NT2/D1 (cell line): Measurements from ENCODE around the gene CYP2B6.

Experiments
- SUZ12 ChIP-seq: IDR thresholded peaks from 2 replicates; pipeline ENCODE4 v1.6.1; 2011; ENCODE audit not compliant: insufficient read length, insufficient read depth; ENCODE audit errors: extremely low read depth
- YY1 ChIP-seq: IDR thresholded peaks from 2 replicates; pipeline ENCODE4 v1.6.1; 2011; ENCODE audit not compliant: insufficient read length, insufficient read depth
- ZNF274 ChIP-seq: IDR thresholded peaks from 2 replicates; pipeline ENCODE4 v1.6.1; 2011; ENCODE audit warnings: mild to moderate bottlenecking, low read depth, low read length

GRCh38 chr19:41009700-41010235 is 18.7 kb downstream of the CYP2B6 start:
- TF ChIP-seq YY1 (no peak), ZNF274 (no peak), SUZ12 (no peak)
